SH-SY5Y (cell line): ENCODE results near the gene CAVIN2.

Experiments used
- GATA2 ChIP-seq: IDR thresholded peaks from 2 replicates; pipeline ENCODE4 v1.6.1; 2011; ENCODE audit warnings: mild to moderate bottlenecking, low read depth, low read length
- GATA3 ChIP-seq: IDR thresholded peaks from 2 replicates; pipeline ENCODE4 v1.6.1; 2011; ENCODE audit warnings: low read depth, mild to moderate bottlenecking, low read length, moderate library complexity

GRCh38 chr2:191836853-191837769, 9.8 kb downstream of the CAVIN2 start:
- TF ChIP-seq GATA3 (no peak), GATA2 (no peak)
